Upper lobe of left lung (tissue), 4 donors: ENCODE measurements around the gene TSPAN1.

Experiments used
- EP300 ChIP-seq, 4 donors: sonication (generic); formaldehyde crosslinking; IDR thresholded peaks; one replicate each; pipeline ENCODE4 v1.5.1; 2017; ENCODE audit warnings: antibody characterized with exemption in 4 of 4, control low read depth in 2 of 4
- POLR2A ChIP-seq, 4 donors: fragments of 450-650 bp; IDR thresholded peaks; one replicate each; pipeline ENCODE4 v1.5.1; 2016 to 2017; ENCODE audit warnings: antibody characterized with exemption in 4 of 4, mild to moderate bottlenecking in 2 of 4
- POLR2AphosphoS5 ChIP-seq, 2 donors: sonication (generic); formaldehyde crosslinking; IDR thresholded peaks; one replicate each; pipeline ENCODE4 v1.5.1; 2017; ENCODE audit warnings: antibody characterized with exemption in 2 of 2
- TF ChIP-seq, protein P1 (sequence below), 6 experiments: fragments of 450-650 bp in 4 of 6; fragments of 200-600 bp in 2 of 6; sonication (generic) in 2 of 6; IDR thresholded peaks; one replicate each; pipeline ENCODE4 v1.5.1; 2016 to 2019; ENCODE audit warnings: antibody characterized with exemption in 6 of 6

DNA sequence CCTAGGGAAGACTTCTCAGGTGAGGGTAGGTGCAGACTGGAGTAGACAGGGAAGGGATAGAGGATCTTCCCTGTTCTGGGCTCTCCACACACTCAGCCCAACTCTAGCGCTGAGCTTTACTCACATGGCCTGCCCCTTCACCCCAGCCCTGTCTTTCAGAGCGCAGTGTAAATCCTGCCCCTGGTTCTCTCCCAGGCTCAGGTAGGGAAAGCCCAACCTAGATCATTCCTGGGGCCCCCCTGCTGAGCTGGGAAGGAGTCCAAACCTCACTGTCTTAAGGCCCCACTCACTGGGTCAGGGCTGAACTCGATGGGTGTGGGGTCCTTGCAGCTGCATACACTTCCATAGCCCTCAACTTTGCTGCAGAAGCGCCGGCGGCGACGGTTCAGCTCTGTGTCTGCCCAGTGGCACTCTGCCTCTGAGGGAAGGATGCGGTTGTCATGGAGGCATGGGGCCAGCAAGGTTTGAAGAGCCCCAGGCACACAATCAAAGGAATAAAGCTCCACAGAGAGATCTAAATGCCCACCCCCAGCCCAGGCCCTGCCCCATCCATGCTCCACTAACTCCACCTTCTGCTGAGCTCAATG is 19.2 kb downstream of the TSPAN1 start:
- TF ChIP-seq POLR2A (IDR thresholded peaks at IDR 0.05) (no peak), EP300 (IDR thresholded peaks at IDR 0.05) (no peak), POLR2AphosphoS5 (IDR thresholded peaks at IDR 0.05) (no peak)
- TF ChIP-seq, protein P1, sequence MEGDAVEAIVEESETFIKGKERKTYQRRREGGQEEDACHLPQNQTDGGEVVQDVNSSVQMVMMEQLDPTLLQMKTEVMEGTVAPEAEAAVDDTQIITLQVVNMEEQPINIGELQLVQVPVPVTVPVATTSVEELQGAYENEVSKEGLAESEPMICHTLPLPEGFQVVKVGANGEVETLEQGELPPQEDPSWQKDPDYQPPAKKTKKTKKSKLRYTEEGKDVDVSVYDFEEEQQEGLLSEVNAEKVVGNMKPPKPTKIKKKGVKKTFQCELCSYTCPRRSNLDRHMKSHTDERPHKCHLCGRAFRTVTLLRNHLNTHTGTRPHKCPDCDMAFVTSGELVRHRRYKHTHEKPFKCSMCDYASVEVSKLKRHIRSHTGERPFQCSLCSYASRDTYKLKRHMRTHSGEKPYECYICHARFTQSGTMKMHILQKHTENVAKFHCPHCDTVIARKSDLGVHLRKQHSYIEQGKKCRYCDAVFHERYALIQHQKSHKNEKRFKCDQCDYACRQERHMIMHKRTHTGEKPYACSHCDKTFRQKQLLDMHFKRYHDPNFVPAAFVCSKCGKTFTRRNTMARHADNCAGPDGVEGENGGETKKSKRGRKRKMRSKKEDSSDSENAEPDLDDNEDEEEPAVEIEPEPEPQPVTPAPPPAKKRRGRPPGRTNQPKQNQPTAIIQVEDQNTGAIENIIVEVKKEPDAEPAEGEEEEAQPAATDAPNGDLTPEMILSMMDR (IDR thresholded peaks at IDR 0.05) = no peak
